Measurements from ENCODE around the gene COL4A6.

COL4A6 gene

GRCh38 chrX:108267557-108267956 lies 170.7 kb downstream of the COL4A6 start:
- no peak for DNase-seq

- DNase-seq: no peak
Measured at GRCh38 chrX:108264376-108264775, 173.8 kb downstream of the COL4A6 start.

GRCh38 chrX:108261549-108262203 lies 176.5 kb downstream of the COL4A6 start:
- DNase-seq: no peak

GRCh38 chrX:108257556-108257955 lies 180.7 kb downstream of the COL4A6 start:
- no peak for DNase-seq

- no peak for DNase-seq
Measured at GRCh38 chrX:108254636-108255035, 183.6 kb downstream of the COL4A6 start.

- DNase-seq: no peak
Measured at GRCh38 chrX:108250654-108251579, 187.3 kb downstream of the COL4A6 start.

- DNase-seq: no peak
Measured at GRCh38 chrX:108246304-108246954, 191.8 kb downstream of the COL4A6 start.

- peak; percentile 0 for DNase-seq
Measured at GRCh38 chrX:108245462-108245861, 192.8 kb downstream of the COL4A6 start.

GRCh38 chrX:108235986-108236385 lies 202.2 kb downstream of the COL4A6 start:
- no peak for DNase-seq

GRCh38 chrX:108230574-108230973 lies 207.6 kb downstream of the COL4A6 start:
- no peak for DNase-seq

- peak; percentile 46 for DNase-seq
Measured at GRCh38 chrX:108224727-108225621, 213.2 kb downstream of the COL4A6 start.

- DNase-seq: no peak
Measured at GRCh38 chrX:108224218-108224617, 214.0 kb downstream of the COL4A6 start.

- DNase-seq: no peak
Measured at GRCh38 chrX:108223585-108223984, 214.6 kb downstream of the COL4A6 start.

- no peak for DNase-seq
Measured at GRCh38 chrX:108221301-108221864, 216.8 kb downstream of the COL4A6 start.

GRCh38 chrX:108219949-108220601 lies 218.1 kb downstream of the COL4A6 start:
- no peak for DNase-seq

GRCh38 chrX:108217876-108218275 lies 220.3 kb downstream of the COL4A6 start:
- DNase-seq: no peak

- DNase-seq: no peak
Measured at GRCh38 chrX:108216919-108217571, 221.2 kb downstream of the COL4A6 start.

GRCh38 chrX:108216405-108216804 lies 221.8 kb downstream of the COL4A6 start:
- no peak for DNase-seq

- DNase-seq: no peak
Measured at GRCh38 chrX:108211301-108211700, 226.9 kb downstream of the COL4A6 start.

GRCh38 chrX:108209006-108209554 lies 229.1 kb downstream of the COL4A6 start:
- DNase-seq: no peak

GRCh38 chrX:108203540-108203939 lies 234.7 kb downstream of the COL4A6 start:
- no peak for DNase-seq

All from hematopoietic multipotent progenitor cell treated with erythropoietin and hydrocortisone succinate and interleukin-3 and kit ligand, for 4 days (in vitro differentiated cells).